ENCODE data around the gene GOLGA6L22.
"Not testable (repeated sequence)": the region's sequence is repeated elsewhere in the genome, so short reads cannot be mapped to it uniquely, and the experiment has no call there.

DNA sequence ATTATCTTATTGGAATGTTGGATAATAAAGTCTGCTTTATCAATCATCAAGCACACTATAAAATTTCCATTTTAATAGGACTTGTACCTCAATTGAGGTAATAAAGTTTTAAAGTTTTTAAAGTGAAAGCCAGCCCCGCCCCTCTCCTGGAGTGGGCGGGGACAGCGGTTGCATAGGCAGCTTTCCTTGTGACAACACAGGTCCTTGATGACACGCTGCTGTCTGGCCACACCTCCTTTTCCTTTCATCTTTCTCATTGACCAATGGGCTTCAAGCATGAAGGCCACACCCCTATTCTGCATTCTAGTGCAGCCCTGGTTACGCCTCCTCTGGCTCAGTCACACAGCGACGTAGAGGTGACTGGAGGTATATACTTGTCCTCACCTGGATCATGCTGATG, at the start of gene GOLGA6L22:
- not testable (repeated sequence) for TF ChIP-seq EZH2phosphoT487 (IDR thresholded peaks at IDR 0.05; ENCODE audit: borderline replicate concordance, low read depth, low read length); CTCF (conservative IDR thresholded peaks at IDR 0.05; ENCODE audit: low read length)
